ENCODE measurements around the gene MLIP.

GRCh38 chr6:54083287-54083686 is 28.0 kb upstream of the MLIP start:
- TF ChIP-seq CTCF (IDR thresholded peaks at IDR 0.05) (no peak), POLR2A (IDR thresholded peaks at IDR 0.05) (no peak)
